ENCODE data around the gene AMY1B.
"Not testable (repeated sequence)": the region's sequence is repeated elsewhere in the genome, so short reads cannot be mapped to it uniquely, and the experiment has no call there.

DNA sequence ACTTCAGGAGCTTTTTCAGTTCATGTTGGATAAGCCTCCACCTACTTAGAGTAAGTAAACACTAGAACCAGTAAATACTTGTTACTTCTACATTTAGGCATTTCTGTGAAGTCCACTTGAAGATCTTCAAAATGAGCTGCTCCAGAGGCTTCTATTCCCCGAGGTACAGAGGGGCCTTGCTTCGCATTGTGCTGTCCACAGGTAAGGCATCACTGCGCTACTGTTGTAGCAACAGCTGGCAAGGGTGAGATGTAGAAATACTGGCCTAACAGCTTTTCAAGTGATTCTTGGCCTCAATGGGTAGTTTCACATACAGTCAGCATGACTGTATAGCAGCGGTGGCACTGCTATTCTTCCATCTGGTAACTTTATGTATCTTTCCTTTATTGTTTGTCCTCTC, 45.1 kb downstream of the AMY1B start:
- not testable (repeated sequence) for TF ChIP-seq POLR2AphosphoS5 (IDR thresholded peaks at IDR 0.05; ENCODE audit: borderline replicate concordance, low read depth, low read length); EZH2 (IDR thresholded peaks at IDR 0.05)
